Kidney (tissue), 14 donors: ENCODE data around the gene RNPS1. TPM values are rescaled to one million over a fixed set of nuclear protein-coding genes. Genes with fewer than 3 reads are reported as not detected.

Experiments
- DNase-seq, 5 donors: peaks; one replicate each; pipeline ENCODE4 v3.0.0-alpha.2; 2013 to 2020
- FAIRE-seq: peaks from 2 replicates; lab custom pipeline; 2012; peaks lifted over from hg19 to GRCh38; lab: Jason Lieb, UNC
- H3K27ac ChIP-seq, 2 donors: one replicate each; pipeline ENCODE4 v1.7.0; 2013; ENCODE audit warnings: low read depth in 2 of 2, low read length in 2 of 2, inconsistent platforms in 1 of 2
- H3K27me3 ChIP-seq: one replicate; pipeline ENCODE4 v1.7.1; 2013; ENCODE audit warnings: low read length, inconsistent platforms; ENCODE audit not compliant: control insufficient read depth, insufficient read depth
- H3K36me3 ChIP-seq, 3 donors: one replicate each; pipeline versions ENCODE4 v1.7.0 to v1.7.1; 2013; ENCODE audit warnings: low read length in 3 of 3, control low read depth in 1 of 3, inconsistent platforms in 1 of 3; ENCODE audit not compliant: insufficient read depth in 3 of 3, control insufficient read depth in 2 of 3
- H3K4me1 ChIP-seq, 3 donors: one replicate each; pipeline versions ENCODE4 v1.7.0 to v1.7.1; 2013; ENCODE audit warnings: low read length in 3 of 3, inconsistent platforms in 1 of 3, low read depth in 1 of 3; ENCODE audit not compliant: control insufficient read depth in 2 of 3, insufficient read depth in 2 of 3
- H3K4me3 ChIP-seq, 3 donors: one replicate each; pipeline versions ENCODE4 v1.7.0 to v1.8.1; 2013; ENCODE audit warnings: low read length in 3 of 3, control low read depth in 1 of 3, inconsistent platforms in 1 of 3
- H3K9ac ChIP-seq, 3 donors: one replicate each; pipeline versions ENCODE4 v1.7.0 to v1.7.1; 2013; ENCODE audit warnings: low read length in 3 of 3, control low read depth in 1 of 3, inconsistent platforms in 1 of 3
- H3K9me3 ChIP-seq, 3 donors: one replicate each; pipeline versions ENCODE4 v1.7.0 to v1.7.1; 2013; ENCODE audit warnings: low read length in 3 of 3, control low read depth in 1 of 3, inconsistent platforms in 1 of 3; ENCODE audit not compliant: control insufficient read depth in 2 of 3, insufficient read depth in 1 of 3
- intact Hi-C: fragments of 100-400 bp; cut with DNase I; formaldehyde crosslinking; loops from one replicate; pipeline ENCODE4 v1.11.1; 2022
- polyA plus RNA-seq: library from polyadenylated mRNA; stranded (reverse); fragments of 350-450 nt; fragmentation: Illumina TruSeq; extraction: RNeasy Lipid Tissue Mini Kit (QIAGEN cat#74804); gene quantifications from one replicate; pipeline ENCODE4 v1.2.3, GENCODE V29; 2014; ENCODE audit warnings: low read depth, low replicate concordance; ENCODE audit not compliant: insufficient read depth
- total RNA-seq: library from RNA; stranded (reverse); fragmentation: NEBNext Ultra II Directional; extraction: Animal tissue kit (Norgen Biotek cat#: 25700); gene quantifications from one replicate; pipeline ENCODE4 v1.2.1, GENCODE V29; 2021
- TF ChIP-seq, protein P1 (sequence below): IDR thresholded peaks from 3 replicates; pipeline ENCODE4 v1.5.1; 2012; ENCODE audit warnings: mild to moderate bottlenecking, moderate library complexity, borderline replicate concordance; ENCODE audit not compliant: insufficient read depth; ENCODE audit errors: extremely low read depth
- donor health status: control.
- donor health status: control.
- donor health status: control.
- donor health status: control.
- donor health status: control.
- donor health status: DM: yes; HTN: yes; CAD: no.
- donor health status: Normal renal cell carcinoma (clear cell type).

RNPS1 gene
- total and polyA plus RNA-seq, 2 donors from 2014 or later = 102 to 134 TPM

DNA sequence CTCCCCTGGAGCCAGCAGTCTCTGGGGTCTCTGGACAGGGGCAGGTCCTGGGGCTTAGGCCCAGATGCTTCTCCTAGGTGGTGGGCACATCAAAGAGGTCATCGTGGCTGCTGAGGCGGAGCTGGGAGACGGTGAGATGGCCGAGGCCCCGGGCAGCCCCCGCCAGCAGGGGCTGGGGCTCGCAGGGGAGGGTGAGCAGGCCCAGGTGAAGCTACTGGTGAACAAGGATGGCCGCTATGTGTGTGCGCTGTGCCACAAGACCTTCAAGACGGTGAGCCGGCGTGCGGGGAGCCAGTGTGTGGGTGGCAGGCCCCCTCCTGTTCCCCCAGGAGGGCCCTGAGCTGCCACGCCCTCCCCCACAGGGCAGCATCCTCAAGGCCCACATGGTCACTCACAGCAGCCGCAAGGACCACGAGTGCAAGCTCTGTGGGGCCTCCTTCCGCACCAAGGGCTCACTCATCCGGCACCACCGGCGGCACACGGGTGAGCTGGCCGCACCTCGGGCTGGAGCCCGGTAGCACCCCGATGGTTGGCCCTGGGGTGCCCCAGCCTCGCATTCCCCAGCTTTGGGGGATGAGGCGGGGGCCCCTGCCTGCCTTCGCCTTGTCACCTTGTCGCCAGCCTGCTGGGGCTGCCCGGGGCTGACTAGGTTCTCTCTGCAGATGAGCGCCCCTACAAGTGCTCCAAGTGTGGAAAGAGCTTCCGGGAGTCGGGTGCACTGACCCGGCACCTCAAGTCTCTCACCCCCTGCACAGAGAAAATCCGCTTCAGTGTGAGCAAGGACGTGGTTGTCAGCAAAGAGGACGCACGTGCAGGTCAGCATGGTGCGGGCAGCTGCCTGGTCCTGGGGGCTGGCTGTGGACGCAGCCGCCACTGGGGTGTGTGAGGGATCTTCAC, 35.6 kb downstream of the RNPS1 start:
- intact Hi-C loops = no loop called here
- Histone ChIP-seq H3K9ac (no peak overlapping the region), H3K27me3 (no peaks in the 10 kb centered on the region), H3K36me3 (peaks cover 0 to 32% (median 14%) of the 10 kb centered on the region in 3 donors), H3K4me3 (no peak overlapping the region), H3K4me1 (peaks cover 0 to 7% (median 0%) of the 10 kb centered on the region in 3 donors), H3K9me3 (no peaks in the 10 kb centered on the region), H3K27ac (no peak overlapping the region)
- TF ChIP-seq, protein P1, sequence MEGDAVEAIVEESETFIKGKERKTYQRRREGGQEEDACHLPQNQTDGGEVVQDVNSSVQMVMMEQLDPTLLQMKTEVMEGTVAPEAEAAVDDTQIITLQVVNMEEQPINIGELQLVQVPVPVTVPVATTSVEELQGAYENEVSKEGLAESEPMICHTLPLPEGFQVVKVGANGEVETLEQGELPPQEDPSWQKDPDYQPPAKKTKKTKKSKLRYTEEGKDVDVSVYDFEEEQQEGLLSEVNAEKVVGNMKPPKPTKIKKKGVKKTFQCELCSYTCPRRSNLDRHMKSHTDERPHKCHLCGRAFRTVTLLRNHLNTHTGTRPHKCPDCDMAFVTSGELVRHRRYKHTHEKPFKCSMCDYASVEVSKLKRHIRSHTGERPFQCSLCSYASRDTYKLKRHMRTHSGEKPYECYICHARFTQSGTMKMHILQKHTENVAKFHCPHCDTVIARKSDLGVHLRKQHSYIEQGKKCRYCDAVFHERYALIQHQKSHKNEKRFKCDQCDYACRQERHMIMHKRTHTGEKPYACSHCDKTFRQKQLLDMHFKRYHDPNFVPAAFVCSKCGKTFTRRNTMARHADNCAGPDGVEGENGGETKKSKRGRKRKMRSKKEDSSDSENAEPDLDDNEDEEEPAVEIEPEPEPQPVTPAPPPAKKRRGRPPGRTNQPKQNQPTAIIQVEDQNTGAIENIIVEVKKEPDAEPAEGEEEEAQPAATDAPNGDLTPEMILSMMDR = no peak
- FAIRE-seq = no peak
- DNase-seq = peak in 1 of 5 donors; percentile 70

DNA sequence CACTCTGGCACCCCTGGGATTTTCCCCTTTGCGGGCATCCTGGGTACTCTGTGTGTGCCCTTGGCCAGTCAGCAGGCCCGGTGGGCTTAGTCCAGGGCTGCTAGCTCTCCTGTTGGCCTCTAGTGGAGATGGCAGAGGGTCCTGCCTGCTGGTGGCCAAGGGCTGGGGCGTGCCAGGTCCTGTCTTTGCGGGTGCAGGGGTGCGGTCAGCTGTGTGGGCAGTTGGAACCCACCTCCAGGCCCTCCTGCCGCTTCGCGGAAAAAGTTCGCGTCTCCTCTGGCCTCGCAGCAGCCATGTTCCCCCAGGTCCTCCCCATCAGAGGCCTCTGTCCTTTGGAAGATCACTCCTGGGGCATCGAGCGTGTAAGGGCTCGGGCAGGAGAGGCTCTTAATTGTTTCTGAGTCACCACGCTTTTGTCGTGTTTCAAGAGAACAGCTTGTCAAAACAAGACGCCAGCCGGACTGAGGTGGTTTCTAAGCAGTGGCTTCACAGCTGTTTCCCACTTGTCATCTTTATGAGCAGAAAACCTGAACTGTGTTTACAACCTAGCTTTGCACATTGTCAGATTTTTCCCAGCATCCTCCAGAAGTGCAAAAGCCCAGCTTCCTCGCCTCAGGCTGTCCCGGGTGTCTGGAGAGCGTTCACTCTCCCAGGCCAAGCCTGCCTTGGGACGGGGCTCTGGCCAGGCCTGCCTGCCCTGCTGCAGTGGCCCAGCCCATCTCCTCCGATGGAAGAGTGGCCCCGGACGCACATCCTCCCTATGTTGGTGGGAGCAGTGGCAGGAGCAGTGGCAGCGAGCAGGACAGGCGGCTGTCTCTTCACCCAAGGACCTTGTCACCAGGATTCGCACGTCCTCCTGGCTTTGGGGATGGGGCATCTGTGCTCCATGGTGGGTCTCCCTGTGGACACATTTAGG, 36.7 kb downstream of the RNPS1 start:
- H3K36me3 ChIP-seq = peaks cover 0 to 32% (median 14%) of the 10 kb centered on the region in 3 donors
- H3K9me3 ChIP-seq = no peaks in the 10 kb centered on the region
- DNase-seq (no peak), FAIRE-seq (no peak)
- no peaks in the 10 kb centered on the region for H3K27me3 ChIP-seq
- TF ChIP-seq, protein P1 = no peak
- H3K4me1 ChIP-seq = no peaks in the 10 kb centered on the region
- intact Hi-C loops = no loop called here
- H3K4me3 ChIP-seq = no peak overlapping the region
- no peak overlapping the region for H3K27ac ChIP-seq
- H3K9ac ChIP-seq = no peak overlapping the region

DNA sequence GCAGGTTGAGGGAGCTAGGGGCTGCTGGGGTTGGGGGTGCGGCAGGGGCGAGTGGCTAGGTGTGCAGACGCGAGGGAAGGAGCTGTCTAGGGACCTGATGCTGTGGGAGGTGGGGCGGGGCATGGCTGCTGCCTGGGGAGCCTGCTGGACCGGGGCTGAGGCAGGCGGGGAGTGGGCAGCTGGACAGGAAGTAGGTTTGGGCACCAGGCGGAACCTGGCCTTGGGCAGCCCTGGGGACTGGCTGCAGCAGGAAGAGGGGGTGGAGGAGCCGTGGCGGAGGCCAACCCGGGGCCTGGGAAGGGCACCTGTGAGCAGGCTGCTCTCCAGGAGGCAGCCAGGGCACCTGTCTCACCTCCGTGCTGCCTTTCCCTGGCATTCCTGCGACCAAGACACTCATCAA, 37.5 kb downstream of the RNPS1 start:
- H3K36me3 ChIP-seq = peaks cover 0 to 32% (median 13%) of the 10 kb centered on the region in 3 donors
- no peak overlapping the region for H3K4me3 ChIP-seq
- H3K9me3 ChIP-seq = no peaks in the 10 kb centered on the region
- H3K27ac ChIP-seq = no peak overlapping the region
- TF ChIP-seq, protein P1 = no peak
- H3K9ac ChIP-seq = no peak overlapping the region
- no peaks in the 10 kb centered on the region for H3K27me3 ChIP-seq
- H3K4me1 ChIP-seq = no peaks in the 10 kb centered on the region
- intact Hi-C loops = no loop called here
- FAIRE-seq (no peak), DNase-seq (peak in 1 of 5 donors; percentile 73)
